ENCODE data around the gene KCTD17. TPM values are rescaled to one million over a fixed set of nuclear protein-coding genes. Genes with fewer than 3 reads are reported as not detected.

KCTD17 gene
- total RNA-seq, 2 experiments from 2014 or later, result 30.3 to 30.6 TPM

GRCh38 chr22:37032134-37032534, 19.4 kb upstream of the KCTD17 start:
- CTCF ChIA-PET, result interaction anchor here (0.7 to 3.2 kb wide), 5 partner anchors 9 to 34 kb away, joined by 3 to 18 read pairs (median 3); no protein-coding TSS in a partner anchor
- Mint-ChIP-seq H3K27me3 (peaks cover 2% of the 10 kb centered on the region), H3K9me3 (no peaks in the 10 kb centered on the region), H3K27ac (no peak overlapping the region), H3K36me3 (ENCODE audit: low read depth) (no peaks in the 10 kb centered on the region), H3K4me3 (no peak overlapping the region), H3K4me1 (ENCODE audit: low read depth) (no peaks in the 10 kb centered on the region)
- TF ChIP-seq, protein P1, sequence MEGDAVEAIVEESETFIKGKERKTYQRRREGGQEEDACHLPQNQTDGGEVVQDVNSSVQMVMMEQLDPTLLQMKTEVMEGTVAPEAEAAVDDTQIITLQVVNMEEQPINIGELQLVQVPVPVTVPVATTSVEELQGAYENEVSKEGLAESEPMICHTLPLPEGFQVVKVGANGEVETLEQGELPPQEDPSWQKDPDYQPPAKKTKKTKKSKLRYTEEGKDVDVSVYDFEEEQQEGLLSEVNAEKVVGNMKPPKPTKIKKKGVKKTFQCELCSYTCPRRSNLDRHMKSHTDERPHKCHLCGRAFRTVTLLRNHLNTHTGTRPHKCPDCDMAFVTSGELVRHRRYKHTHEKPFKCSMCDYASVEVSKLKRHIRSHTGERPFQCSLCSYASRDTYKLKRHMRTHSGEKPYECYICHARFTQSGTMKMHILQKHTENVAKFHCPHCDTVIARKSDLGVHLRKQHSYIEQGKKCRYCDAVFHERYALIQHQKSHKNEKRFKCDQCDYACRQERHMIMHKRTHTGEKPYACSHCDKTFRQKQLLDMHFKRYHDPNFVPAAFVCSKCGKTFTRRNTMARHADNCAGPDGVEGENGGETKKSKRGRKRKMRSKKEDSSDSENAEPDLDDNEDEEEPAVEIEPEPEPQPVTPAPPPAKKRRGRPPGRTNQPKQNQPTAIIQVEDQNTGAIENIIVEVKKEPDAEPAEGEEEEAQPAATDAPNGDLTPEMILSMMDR (IDR thresholded peaks at IDR 0.05), result no peak
- DNase-seq (no peak), ATAC-seq (no peak)
- POLR2A ChIA-PET, result interaction anchor here (1.2 kb wide), 1 partner anchor 13 kb away, joined by 3 read pairs; the partner anchor contains the start of gene TST
- intact Hi-C loops (cut with micrococcal nuclease), result no loop called here

GRCh38 chr22:37032535-37033460, 18.7 kb upstream of the KCTD17 start:
- Mint-ChIP-seq H3K27me3 (peaks cover 4% of the 10 kb centered on the region), H3K27ac (no peak overlapping the region), H3K36me3 (ENCODE audit: low read depth) (no peaks in the 10 kb centered on the region), H3K4me1 (ENCODE audit: low read depth) (no peaks in the 10 kb centered on the region), H3K4me3 (no peak overlapping the region), H3K9me3 (no peaks in the 10 kb centered on the region)
- TF ChIP-seq, protein P1 (IDR thresholded peaks at IDR 0.05), result no peak
- ChIA-PET POLR2A (interaction anchor here (1.2 kb wide), 1 partner anchor 14 kb away, joined by 3 read pairs; the partner anchor contains the start of gene TST), CTCF (interaction anchor here (0.7 to 3.2 kb wide), 8 partner anchors 8 to 55 kb away, joined by 3 to 18 read pairs (median 3); no protein-coding TSS in a partner anchor)
- DNase-seq (no peak), ATAC-seq (no peak)
- intact Hi-C loops (cut with micrococcal nuclease), result no loop called here

DNA sequence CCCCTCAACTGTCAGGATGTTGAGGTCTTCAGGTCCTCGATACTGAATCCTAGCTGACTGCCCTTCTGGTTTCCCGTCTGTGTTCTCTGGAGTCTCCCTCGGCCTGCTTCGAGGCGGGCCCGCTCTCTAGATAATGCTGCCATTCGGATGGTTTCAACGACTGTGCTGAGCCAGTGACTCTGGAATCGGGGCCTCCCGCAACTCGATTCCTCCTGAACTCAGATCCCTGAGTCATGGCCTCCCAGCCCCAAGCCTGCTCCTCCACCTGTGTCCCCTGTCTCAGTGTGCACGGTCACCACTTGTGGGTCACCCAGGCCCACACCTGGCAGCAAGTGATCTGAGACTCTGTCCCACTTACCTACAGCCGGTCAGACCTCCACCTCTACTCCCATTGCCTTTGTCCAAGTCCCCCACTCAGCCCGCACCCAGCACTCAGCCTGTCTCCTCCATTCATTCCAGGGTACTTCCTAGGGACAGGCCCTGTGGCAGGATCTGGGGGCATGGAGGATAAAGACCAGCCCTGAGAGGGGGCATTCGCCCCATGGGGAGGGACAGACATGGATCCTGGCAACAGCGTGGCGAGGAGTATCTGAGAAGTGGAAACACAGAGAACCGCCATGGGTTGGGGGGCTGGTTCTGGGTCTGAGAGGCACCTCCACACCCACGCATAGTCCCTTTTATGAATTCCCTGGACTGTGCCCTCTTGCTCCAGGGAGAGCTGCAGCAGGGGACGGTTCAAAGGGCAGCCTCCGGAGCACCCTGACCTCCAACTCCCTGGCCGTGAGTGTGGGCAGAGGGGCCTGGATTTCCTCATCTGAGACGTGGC, 17.7 kb upstream of the KCTD17 start:
- Mint-ChIP-seq H3K9me3 (no peaks in the 10 kb centered on the region), H3K4me1 (ENCODE audit: low read depth) (no peaks in the 10 kb centered on the region), H3K4me3 (no peak overlapping the region), H3K36me3 (ENCODE audit: low read depth) (no peaks in the 10 kb centered on the region), H3K27ac (no peak overlapping the region), H3K27me3 (peaks cover 4% of the 10 kb centered on the region)
- ATAC-seq, result no peak
- no peak for DNase-seq
- TF ChIP-seq, protein P1 (IDR thresholded peaks at IDR 0.05), result no peak
- intact Hi-C loops (cut with micrococcal nuclease), result no loop called here
- POLR2A ChIA-PET, result no interaction called here
- CTCF ChIA-PET, result interaction anchor here (0.9 to 3.2 kb wide), 4 partner anchors 12 to 56 kb away, joined by 3 to 18 read pairs (median 4); no protein-coding TSS in a partner anchor

GRCh38 chr22:37036655-37037377, 14.7 kb upstream of the KCTD17 start:
- POLR2A ChIA-PET, result interaction anchor here (1.3 kb wide), 1 partner anchor 11 kb away, joined by 4 read pairs; no protein-coding TSS in a partner anchor

More at GRCh38 chr22:37036655-37037377, 14.7 kb upstream of the KCTD17 start:
- CTCF ChIA-PET, result interaction anchor here (0.8 to 1.2 kb wide), 3 partner anchors 9 to 161 kb away, joined by 3 read pairs; no protein-coding TSS in a partner anchor
- no peak overlapping the region for H3K27ac Mint-ChIP-seq
- H3K4me3 Mint-ChIP-seq, result no peak overlapping the region
- ATAC-seq (no peak), DNase-seq (no peak)
- no peaks in the 10 kb centered on the region for H3K36me3 Mint-ChIP-seq (ENCODE audit: low read depth)
- no peaks in the 10 kb centered on the region for H3K9me3 Mint-ChIP-seq
- TF ChIP-seq, protein P1 (IDR thresholded peaks at IDR 0.05), result no peak
- peaks cover 5% of the 10 kb centered on the region for H3K27me3 Mint-ChIP-seq
- peaks cover 8% of the 10 kb centered on the region for H3K4me1 Mint-ChIP-seq (ENCODE audit: low read depth)
- intact Hi-C loops (cut with micrococcal nuclease), result no loop called here
